Large intestine (tissue), 3 donors: ENCODE data around the gene INHA. TPM values are rescaled to one million over a fixed set of nuclear protein-coding genes. Genes with fewer than 3 reads are reported as not detected.

Source experiments
- DNase-seq, 2 donors: peaks; one replicate each; pipeline versions ENCODE4 v3.0.0 to v3.0.0-alpha.2; 2013
- H3K27ac ChIP-seq: one replicate; pipeline ENCODE4 v1.5.1; 2013; ENCODE audit warnings: low read length
- H3K27me3 ChIP-seq: 2 replicates; pipeline ENCODE4 v1.6.1; 2013; ENCODE audit warnings: low read length; ENCODE audit not compliant: control insufficient read depth, insufficient read depth
- H3K36me3 ChIP-seq: 2 replicates; pipeline ENCODE4 v1.6.1; 2013; ENCODE audit warnings: low read length; ENCODE audit not compliant: control insufficient read depth, insufficient read depth
- H3K4me1 ChIP-seq: one replicate; pipeline ENCODE4 v1.6.1; 2013; ENCODE audit warnings: low read length; ENCODE audit not compliant: control insufficient read depth, insufficient read depth
- H3K4me3 ChIP-seq: one replicate; pipeline ENCODE4 v1.5.1; 2013; ENCODE audit warnings: low read length
- H3K9me3 ChIP-seq: one replicate; pipeline ENCODE4 v1.6.1; 2013; ENCODE audit warnings: mild to moderate bottlenecking, low read depth, low read length, moderate library complexity; ENCODE audit not compliant: control insufficient read depth
- WGBS: methylation state at CpG from one replicate; pipeline ENCODE4 v1.1.5; 2013; ENCODE audit warnings: low lambda C conversion rate; ENCODE audit not compliant: insufficient coverage; 5-methylcytosine and 5-hydroxymethylcytosine counted together
- polyA plus RNA-seq: library from polyadenylated mRNA; unstranded; fragments of 120-200 nt; gene quantifications from one replicate; pipeline ENCODE4 v1.2.1, GENCODE V29; 2013

The INHA gene
- polyA plus RNA-seq, 1 donor = 1.2 TPM

DNA sequence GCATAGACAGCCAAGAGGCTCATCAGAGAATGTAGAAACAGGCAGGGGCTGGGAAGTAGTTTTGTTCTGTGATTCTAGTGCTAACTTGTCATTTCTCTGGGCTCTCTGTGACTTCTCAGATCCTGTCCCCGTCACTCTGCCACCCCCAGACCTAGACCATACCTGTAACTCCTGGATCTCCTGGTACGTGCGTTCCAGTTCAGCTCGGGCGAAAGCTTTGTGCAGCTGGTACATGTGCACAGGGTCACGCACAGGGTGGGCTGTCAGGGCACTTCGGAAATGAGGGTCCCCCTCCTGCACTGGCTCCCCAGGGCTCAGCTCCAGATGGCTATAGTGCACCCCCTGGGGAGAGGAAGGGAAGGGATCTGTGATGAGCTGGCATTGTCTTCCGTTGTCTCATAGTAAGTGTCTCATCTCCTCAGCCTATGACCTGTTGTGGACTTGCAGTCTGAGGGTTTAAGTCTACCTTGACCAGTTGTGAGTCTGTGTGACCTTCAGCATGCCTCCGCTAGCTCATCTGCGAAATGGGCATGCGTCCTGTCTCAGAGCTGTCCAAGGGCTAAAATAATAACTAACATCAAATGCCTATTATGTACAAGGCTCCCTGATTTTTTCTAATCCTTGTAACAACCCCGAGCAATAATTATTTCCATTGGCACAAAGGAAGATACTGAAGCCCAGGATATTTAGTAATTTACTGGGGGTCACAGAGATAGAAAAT is 31.2 kb upstream of the INHA start:
- no peak for DNase-seq
- Histone ChIP-seq H3K9me3 (peaks cover 4% of the 10 kb centered on the region), H3K27ac (no peak overlapping the region), H3K4me1 (peaks cover 32% of the 10 kb centered on the region), H3K4me3 (no peak overlapping the region), H3K27me3 (no peaks in the 10 kb centered on the region), H3K36me3 (peaks cover 34% of the 10 kb centered on the region)
- WGBS = no CpG with 5 or more reads among the region's 12 CpGs

DNA sequence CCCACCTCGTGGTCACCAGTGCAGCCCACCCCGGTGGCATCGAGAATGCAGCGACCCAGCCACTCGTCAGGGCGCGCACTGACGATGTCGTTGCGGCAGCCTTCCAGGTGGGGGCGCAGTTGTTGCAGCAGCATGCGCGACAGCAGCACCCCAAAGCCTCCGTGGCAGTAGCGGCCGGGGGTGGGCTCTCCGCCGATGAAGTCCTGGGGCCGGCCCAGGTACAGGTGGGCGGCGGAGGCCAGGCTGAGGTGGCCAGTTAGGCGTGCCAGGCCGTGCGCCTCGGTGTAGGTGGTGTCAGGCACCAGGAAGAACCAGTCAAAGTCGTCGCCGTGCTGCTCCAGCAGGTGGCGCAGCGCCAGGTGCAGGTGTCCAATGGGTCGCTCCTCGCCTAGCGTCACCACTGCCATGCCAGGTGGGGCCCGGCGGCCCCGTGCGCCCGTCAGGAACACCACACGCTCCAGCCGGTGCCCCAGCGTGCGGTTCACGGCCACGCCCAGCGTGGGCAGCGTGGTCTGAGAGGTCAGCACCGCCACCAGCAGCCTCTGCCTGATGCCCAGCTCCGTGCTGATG is 30.4 kb upstream of the INHA start:
- no peak overlapping the region for H3K27ac ChIP-seq
- H3K4me3 ChIP-seq = peak overlapping the region; percentile 68
- peaks cover 38% of the 10 kb centered on the region for H3K4me1 ChIP-seq
- H3K27me3 ChIP-seq = no peaks in the 10 kb centered on the region
- WGBS = no CpG with 5 or more reads among the region's 48 CpGs
- H3K36me3 ChIP-seq = peaks cover 34% of the 10 kb centered on the region
- peaks cover 4% of the 10 kb centered on the region for H3K9me3 ChIP-seq
- DNase-seq = peak; percentile 91 to 93

DNA sequence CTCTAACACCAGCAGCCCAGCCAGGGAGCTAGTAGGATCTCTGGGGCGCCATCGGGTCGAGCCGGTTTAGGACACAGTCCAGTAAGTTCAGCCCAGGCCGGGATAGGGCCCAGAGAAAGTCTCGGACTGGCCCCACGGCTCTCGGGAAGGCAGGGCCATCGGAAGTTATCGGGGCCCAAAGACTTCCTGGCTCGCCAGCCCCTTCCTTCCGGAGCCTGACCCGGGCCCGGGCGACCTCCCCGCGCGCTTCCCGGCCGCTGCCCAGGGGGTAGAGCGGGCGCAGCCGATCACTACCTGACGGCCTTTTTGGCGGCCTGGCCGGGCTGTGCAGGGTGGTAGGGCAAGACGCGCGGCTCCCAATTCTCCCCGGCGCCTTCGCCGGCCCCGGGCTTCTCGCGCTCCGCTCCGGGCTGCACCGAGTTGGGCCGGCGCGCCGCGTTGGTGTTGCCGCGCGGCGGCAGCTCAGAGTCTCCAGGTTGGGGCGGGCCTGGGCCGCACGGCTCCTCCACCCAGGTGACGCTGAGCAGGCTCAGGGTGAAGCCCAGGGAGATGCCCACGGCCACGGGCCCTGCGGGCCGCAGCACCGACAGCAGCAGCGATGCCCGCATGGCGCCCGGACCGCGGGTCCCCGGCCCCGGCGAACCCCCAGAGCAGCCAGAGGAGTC is 29.0 kb upstream of the INHA start:
- no peak for DNase-seq
- Histone ChIP-seq H3K27me3 (no peaks in the 10 kb centered on the region), H3K4me1 (peaks cover 36% of the 10 kb centered on the region), H3K9me3 (peaks cover 4% of the 10 kb centered on the region), H3K4me3 (peak overlapping the region; percentile 68), H3K27ac (peak overlapping the region; percentile 94), H3K36me3 (peaks cover 42% of the 10 kb centered on the region)
- no CpG with 5 or more reads among the region's 66 CpGs for WGBS

DNA sequence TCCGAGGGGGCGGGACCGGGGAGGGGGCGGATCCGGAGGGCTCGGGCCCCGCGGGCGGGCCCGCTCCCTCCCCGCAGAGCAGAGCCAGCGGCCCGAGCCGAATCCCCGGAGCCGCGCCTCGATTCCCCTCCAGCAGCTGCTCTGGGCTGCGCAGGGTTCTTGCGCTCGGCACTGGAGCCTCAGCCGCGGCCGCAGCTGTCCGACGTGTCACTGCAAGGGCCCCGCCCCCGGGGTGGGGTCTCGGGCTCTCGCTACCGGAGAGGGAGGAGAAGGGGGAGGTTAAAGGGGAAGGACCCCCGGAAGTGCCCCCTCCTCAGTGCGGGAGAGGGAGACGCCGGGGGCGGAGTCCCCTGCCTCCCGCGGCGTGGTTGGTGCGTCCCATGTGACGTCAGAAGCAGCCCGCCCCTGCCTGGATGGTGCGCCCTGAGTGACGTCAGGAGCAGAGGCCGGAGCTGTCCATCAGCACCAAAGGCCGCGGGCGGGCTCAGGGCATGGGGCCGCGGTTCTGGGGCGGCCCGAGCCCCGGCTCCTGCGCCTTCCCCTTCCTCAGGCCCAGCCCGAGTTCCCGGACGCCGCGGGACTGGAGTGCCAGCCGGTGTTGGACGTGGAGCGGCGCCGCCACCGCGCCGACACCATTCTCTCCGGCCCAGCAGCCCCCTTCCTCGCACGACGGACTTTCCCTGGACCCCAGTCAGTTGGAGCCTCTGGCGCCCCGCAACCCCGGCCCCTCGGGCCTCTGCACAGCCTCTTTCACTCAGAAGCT is 28.3 kb upstream of the INHA start, which contains the start of the genes CHPF and TMEM198:
TSS of gene CHPF (minus strand) at position 214 of the 763 bp plus-strand sequence. CDS start 271 bp downstream, outside the sequence.
TSS of gene TMEM198 (plus strand) at position 433 of the 763 bp plus-strand sequence. CDS start 700 bp downstream, outside the sequence.
- Histone ChIP-seq H3K4me3 (peak within 1 kb of the TSS; percentile 68), H3K36me3 (peaks cover 43% of the 10 kb centered on the region), H3K4me1 (peaks cover 29% of the 10 kb centered on the region), H3K27ac (peak within 1 kb of the TSS; percentile 94), H3K27me3 (no peaks in the 10 kb centered on the region), H3K9me3 (peaks cover 4% of the 10 kb centered on the region)
- WGBS = no CpG with 5 or more reads among the region's 75 CpGs
- DNase-seq = peak; percentile 99

DNA sequence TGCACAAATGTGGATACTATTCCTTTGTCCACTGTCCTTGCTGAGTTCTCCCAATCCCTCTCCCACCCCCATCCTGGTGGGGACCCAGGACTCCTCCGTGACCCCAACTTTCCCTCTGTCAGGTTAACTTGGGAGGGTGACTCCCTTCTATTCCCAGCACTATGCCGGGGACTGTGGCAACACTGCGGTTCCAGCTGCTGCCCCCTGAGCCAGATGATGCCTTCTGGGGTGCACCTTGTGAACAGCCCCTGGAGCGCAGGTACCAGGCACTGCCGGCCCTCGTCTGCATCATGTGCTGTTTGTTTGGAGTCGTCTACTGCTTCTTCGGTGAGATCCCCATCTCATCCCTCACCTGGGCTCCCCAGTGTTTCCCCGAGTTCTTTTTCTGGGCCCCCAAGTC is 27.5 kb upstream of the INHA start:
- peaks cover 4% of the 10 kb centered on the region for H3K9me3 ChIP-seq
- 69% methylated on average over 2 of the region's 9 CpGs for WGBS
- H3K27me3 ChIP-seq = no peaks in the 10 kb centered on the region
- H3K4me1 ChIP-seq = peaks cover 29% of the 10 kb centered on the region
- peak overlapping the region; percentile 68 for H3K4me3 ChIP-seq
- peaks cover 43% of the 10 kb centered on the region for H3K36me3 ChIP-seq
- DNase-seq = no peak
- peak overlapping the region; percentile 94 for H3K27ac ChIP-seq

DNA sequence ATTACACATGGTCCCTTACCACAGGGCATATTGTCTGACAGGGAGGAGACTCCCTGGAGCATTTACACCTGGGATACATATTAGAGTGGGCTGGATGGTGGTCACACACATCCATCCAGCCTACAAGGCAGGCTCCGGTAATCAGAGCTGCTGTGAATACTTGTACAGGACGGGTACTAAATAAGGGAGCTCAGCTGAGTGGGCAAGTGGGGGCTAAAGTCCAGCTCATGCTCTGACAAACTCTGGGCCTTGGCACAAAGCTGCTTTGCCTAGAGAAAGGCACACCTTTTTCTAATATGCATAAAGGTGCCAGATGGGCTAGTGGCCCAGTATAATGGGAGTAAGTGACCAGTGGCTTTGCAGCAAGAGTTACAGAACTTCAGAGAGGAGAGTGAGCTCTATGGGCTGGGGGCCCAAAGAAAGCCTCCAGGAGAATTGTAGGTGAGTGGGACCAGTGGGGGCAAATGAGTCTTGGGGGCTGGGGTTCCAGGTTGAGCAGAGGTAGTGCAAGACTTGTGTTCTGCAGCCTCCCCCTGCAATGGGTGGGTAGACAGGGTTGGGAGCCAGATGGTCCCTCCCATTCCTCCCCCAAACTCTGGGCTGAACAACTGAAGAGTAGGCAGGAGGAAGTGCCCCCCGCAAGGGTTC is 26.7 kb upstream of the INHA start:
- no CpG with 5 or more reads among the region's 3 CpGs for WGBS
- H3K4me3 ChIP-seq = peak overlapping the region; percentile 68
- DNase-seq = peak in 1 of 2 donors; percentile 62
- peaks cover under 1% of the 10 kb centered on the region for H3K27me3 ChIP-seq
- peak overlapping the region; percentile 94 for H3K27ac ChIP-seq
- peaks cover 29% of the 10 kb centered on the region for H3K4me1 ChIP-seq
- peaks cover 36% of the 10 kb centered on the region for H3K36me3 ChIP-seq
- no peaks in the 10 kb centered on the region for H3K9me3 ChIP-seq

DNA sequence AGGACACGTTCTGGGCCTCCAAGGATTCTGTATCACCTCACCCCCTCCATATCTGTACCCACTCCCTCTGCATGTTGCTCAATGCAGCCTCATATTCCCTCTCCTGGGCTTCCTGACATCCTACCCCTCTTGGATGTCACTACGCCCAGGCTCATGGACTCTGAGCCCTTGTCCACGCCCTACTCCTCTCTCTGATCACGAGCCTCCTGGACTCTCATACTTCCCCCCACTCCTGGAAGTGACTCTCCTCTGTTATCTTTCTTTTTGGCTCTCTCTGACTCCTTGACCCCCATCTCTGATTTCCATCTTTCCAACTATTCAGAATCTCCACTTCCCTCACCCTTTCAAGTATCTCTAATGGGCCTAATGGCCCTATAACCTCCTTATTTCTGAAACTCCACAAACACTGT is 26.2 kb upstream of the INHA start:
- 24% methylated on average over 2 of the region's 4 CpGs for WGBS
- H3K27ac ChIP-seq = peak overlapping the region; percentile 94
- H3K4me3 ChIP-seq = no peak overlapping the region
- H3K4me1 ChIP-seq = peaks cover 29% of the 10 kb centered on the region
- H3K9me3 ChIP-seq = no peaks in the 10 kb centered on the region
- peak; percentile 93 to 96 for DNase-seq
- peaks cover 5% of the 10 kb centered on the region for H3K27me3 ChIP-seq
- H3K36me3 ChIP-seq = peaks cover 32% of the 10 kb centered on the region

DNA sequence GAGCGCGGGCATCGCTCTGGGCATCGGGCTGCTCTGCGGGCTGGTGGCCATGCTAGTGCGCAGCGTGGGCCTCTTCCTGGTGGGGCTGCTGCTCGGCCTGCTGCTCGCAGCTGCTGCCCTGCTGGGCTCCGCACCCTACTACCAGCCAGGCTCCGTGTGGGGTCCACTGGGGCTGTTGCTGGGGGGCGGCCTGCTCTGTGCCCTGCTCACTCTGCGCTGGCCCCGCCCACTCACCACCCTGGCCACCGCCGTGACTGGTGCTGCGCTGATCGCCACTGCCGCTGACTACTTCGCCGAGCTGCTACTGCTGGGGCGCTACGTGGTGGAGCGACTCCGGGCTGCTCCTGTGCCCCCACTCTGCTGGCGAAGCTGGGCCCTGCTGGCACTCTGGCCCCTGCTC is 24.5 kb upstream of the INHA start:
- Histone ChIP-seq H3K9me3 (no peaks in the 10 kb centered on the region), H3K4me1 (peaks cover 24% of the 10 kb centered on the region), H3K4me3 (no peak overlapping the region), H3K36me3 (peaks cover 24% of the 10 kb centered on the region), H3K27me3 (peaks cover 16% of the 10 kb centered on the region), H3K27ac (no peak overlapping the region)
- no peak for DNase-seq
- WGBS = no CpG with 5 or more reads among the region's 26 CpGs

DNA sequence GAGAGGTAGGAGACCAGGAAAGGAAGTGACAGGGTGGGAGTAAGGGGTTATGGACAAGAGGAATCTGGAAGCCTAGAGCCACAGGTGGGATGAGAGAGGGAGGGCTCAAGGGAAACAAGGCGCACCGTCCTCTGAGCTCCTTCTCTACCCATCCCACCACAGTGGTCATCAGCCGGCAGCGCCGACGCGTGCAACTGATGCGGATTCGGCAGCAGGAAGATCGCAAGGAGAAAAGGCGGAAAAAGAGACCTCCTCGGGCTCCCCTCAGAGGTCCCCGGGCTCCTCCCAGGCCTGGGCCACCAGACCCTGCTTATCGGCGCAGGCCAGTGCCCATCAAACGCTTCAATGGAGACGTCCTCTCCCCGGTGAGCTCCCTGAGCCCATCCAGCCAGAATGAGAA is 23.1 kb upstream of the INHA start:
- Histone ChIP-seq H3K9me3 (peaks cover 2% of the 10 kb centered on the region), H3K4me1 (peaks cover 30% of the 10 kb centered on the region), H3K27me3 (peaks cover 24% of the 10 kb centered on the region), H3K27ac (no peak overlapping the region), H3K4me3 (no peak overlapping the region), H3K36me3 (peaks cover 24% of the 10 kb centered on the region)
- WGBS = no CpG with 5 or more reads among the region's 18 CpGs
- no peak for DNase-seq
